ENCODE results near the gene RNF220. TPM values are rescaled to one million over a fixed set of nuclear protein-coding genes. Genes with fewer than 3 reads are reported as not detected.
A peak's percentile ranks its signal among the peaks of the same experiment; 100 is the strongest.

The RNF220 gene
- total RNA-seq, 6 experiments from 2014 or later: 19.2 to 57.9 (median 23.0) TPM

- no peak for ATAC-seq
- Histone ChIP-seq H3K4me3 (no peak overlapping the region), H3K36me3 (no peaks in the 10 kb centered on the region), H3K9me3 (no peaks in the 10 kb centered on the region), H3K27me3 (no peaks in the 10 kb centered on the region), H3K27ac (no peak overlapping the region), H3K4me1 (no peaks in the 10 kb centered on the region)
- TF ChIP-seq CTCF (IDR thresholded peaks at IDR 0.05) (no peak), POLR2A (IDR thresholded peaks at IDR 0.05) (no peak)
- no peak for DNase-seq
- WGBS (ENCODE audit: insufficient coverage, low coverage, low lambda C conversion rate, missing lambda C conversion rate): 41% methylated on average over 7 of the region's 11 CpGs
- intact Hi-C loops (cut with DNase I): no loop called here
These were observed 79.2 kb downstream of the RNF220 start for GRCh38 chr1:44484155-44484688.

GRCh38 chr1:44485229-44485933, 80.3 kb downstream of the RNF220 start:
- intact Hi-C loops (cut with DNase I): no loop called here
- TF ChIP-seq POLR2A (IDR thresholded peaks at IDR 0.05): no peak
- TF ChIP-seq CTCF (IDR thresholded peaks at IDR 0.05): no peak
- no peak for DNase-seq

GRCh38 chr1:44485934-44486460, 80.9 kb downstream of the RNF220 start:
- no peak overlapping the region for H3K27ac ChIP-seq
- 38% methylated on average over 5 of the region's 5 CpGs for WGBS (ENCODE audit: insufficient coverage, low coverage, low lambda C conversion rate, missing lambda C conversion rate)
- H3K9me3 ChIP-seq: no peaks in the 10 kb centered on the region
- intact Hi-C loops (cut with DNase I): no loop called here
- ATAC-seq (no peak), DNase-seq (no peak)
- H3K4me3 ChIP-seq: no peak overlapping the region
- H3K4me1 ChIP-seq: no peaks in the 10 kb centered on the region
- H3K36me3 ChIP-seq: no peaks in the 10 kb centered on the region
- TF ChIP-seq CTCF (IDR thresholded peaks at IDR 0.05) (no peak), POLR2A (IDR thresholded peaks at IDR 0.05) (no peak)
- no peaks in the 10 kb centered on the region for H3K27me3 ChIP-seq

More at GRCh38 chr1:44485229-44485933, 80.3 kb downstream of the RNF220 start:
- Histone ChIP-seq H3K27me3 (no peaks in the 10 kb centered on the region), H3K9me3 (no peaks in the 10 kb centered on the region), H3K4me1 (no peaks in the 10 kb centered on the region), H3K4me3 (no peak overlapping the region), H3K36me3 (no peaks in the 10 kb centered on the region), H3K27ac (no peak overlapping the region)
- WGBS (ENCODE audit: insufficient coverage, low coverage, low lambda C conversion rate, missing lambda C conversion rate): 63% methylated on average over 13 of the region's 13 CpGs
- peak; percentile 30 to 59 (median 46) for ATAC-seq

GRCh38 chr1:44489481-44489880, 84.4 kb downstream of the RNF220 start:
- H3K4me3 ChIP-seq: no peak overlapping the region
- DNase-seq: no peak
- WGBS (ENCODE audit: insufficient coverage, low coverage, low lambda C conversion rate, missing lambda C conversion rate): 60% methylated on average over 5 of the region's 5 CpGs

More at GRCh38 chr1:44489481-44489880, 84.4 kb downstream of the RNF220 start:
- Histone ChIP-seq H3K9me3 (no peaks in the 10 kb centered on the region), H3K27ac (no peak overlapping the region), H3K27me3 (no peaks in the 10 kb centered on the region), H3K36me3 (no peaks in the 10 kb centered on the region), H3K4me1 (no peaks in the 10 kb centered on the region)
- intact Hi-C loops (cut with DNase I): no loop called here
- TF ChIP-seq CTCF (IDR thresholded peaks at IDR 0.05) (no peak), POLR2A (IDR thresholded peaks at IDR 0.05) (no peak)
- ATAC-seq: no peak
